ENCODE results near the gene ABL1.

DNA sequence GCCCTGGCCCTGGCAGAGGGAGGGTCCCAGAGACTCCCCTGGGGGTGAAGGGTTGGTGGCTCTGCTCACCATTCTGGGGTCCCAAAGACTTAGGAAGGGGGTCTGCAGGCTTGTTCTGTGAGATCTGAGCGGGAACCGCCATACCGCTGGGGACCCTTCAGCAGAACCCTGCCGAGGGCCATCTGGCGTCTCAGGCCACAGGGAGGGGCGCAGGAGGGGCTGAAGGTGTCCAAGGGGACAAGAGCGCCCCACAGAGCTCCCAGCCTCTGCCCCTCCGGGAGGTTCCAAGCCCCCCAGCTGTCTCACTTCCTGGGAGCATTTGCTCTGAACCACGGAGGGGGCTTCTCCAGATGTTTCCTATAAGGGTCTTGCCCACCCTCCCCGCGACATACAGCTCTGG, 99.2 kb downstream of the ABL1 start:
- TF ChIP-seq RFX5 (IDR thresholded peaks at IDR 0.05; ENCODE audit: low read length) (no peak), EP300 (IDR thresholded peaks at IDR 0.05; ENCODE audit: borderline replicate concordance in 1 of 2, low read depth in 1 of 2, low read length in 1 of 2) (no peak), FOXJ3 (CRISPR knock-in tag; IDR thresholded peaks at IDR 0.05) (no peak), POLR2AphosphoS5 (IDR thresholded peaks at IDR 0.05; ENCODE audit: low read depth, low read length) (no peak), RXRA (IDR thresholded peaks at IDR 0.05; ENCODE audit: borderline replicate concordance, low read depth) (no peak), EZH2phosphoT487 (IDR thresholded peaks at IDR 0.05; ENCODE audit: borderline replicate concordance, low read depth) (no peak), SMC3 (IDR thresholded peaks at IDR 0.05; ENCODE audit: low read depth, low read length) (no peak), FOSL2 (IDR thresholded peaks at IDR 0.05; ENCODE audit: borderline replicate concordance, low read depth) (no peak), JUND (IDR thresholded peaks at IDR 0.05) (no peak)
- TF ChIP-seq, protein P1, sequence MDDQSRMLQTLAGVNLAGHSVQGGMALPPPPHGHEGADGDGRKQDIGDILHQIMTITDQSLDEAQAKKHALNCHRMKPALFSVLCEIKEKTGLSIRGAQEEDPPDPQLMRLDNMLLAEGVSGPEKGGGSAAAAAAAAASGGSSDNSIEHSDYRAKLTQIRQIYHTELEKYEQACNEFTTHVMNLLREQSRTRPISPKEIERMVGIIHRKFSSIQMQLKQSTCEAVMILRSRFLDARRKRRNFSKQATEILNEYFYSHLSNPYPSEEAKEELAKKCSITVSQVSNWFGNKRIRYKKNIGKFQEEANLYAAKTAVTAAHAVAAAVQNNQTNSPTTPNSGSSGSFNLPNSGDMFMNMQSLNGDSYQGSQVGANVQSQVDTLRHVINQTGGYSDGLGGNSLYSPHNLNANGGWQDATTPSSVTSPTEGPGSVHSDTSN (IDR thresholded peaks at IDR 0.05): no peak
- TF ChIP-seq, protein P2, sequence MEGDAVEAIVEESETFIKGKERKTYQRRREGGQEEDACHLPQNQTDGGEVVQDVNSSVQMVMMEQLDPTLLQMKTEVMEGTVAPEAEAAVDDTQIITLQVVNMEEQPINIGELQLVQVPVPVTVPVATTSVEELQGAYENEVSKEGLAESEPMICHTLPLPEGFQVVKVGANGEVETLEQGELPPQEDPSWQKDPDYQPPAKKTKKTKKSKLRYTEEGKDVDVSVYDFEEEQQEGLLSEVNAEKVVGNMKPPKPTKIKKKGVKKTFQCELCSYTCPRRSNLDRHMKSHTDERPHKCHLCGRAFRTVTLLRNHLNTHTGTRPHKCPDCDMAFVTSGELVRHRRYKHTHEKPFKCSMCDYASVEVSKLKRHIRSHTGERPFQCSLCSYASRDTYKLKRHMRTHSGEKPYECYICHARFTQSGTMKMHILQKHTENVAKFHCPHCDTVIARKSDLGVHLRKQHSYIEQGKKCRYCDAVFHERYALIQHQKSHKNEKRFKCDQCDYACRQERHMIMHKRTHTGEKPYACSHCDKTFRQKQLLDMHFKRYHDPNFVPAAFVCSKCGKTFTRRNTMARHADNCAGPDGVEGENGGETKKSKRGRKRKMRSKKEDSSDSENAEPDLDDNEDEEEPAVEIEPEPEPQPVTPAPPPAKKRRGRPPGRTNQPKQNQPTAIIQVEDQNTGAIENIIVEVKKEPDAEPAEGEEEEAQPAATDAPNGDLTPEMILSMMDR (IDR thresholded peaks at IDR 0.05): no peak
- TF ChIP-seq, protein P3, sequence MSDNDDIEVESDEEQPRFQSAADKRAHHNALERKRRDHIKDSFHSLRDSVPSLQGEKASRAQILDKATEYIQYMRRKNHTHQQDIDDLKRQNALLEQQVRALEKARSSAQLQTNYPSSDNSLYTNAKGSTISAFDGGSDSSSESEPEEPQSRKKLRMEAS (IDR thresholded peaks at IDR 0.05; ENCODE audit: low read depth): no peak

All from SK-N-SH (cell line).